Measurements from ENCODE around the gene RREB1. TPM values are rescaled to one million over a fixed set of nuclear protein-coding genes. Genes with fewer than 3 reads are reported as not detected.

RREB1 gene
- total RNA-seq, 4 donors from 2014 or later: 17.7 to 36.6 (median 28.8) TPM

DNA sequence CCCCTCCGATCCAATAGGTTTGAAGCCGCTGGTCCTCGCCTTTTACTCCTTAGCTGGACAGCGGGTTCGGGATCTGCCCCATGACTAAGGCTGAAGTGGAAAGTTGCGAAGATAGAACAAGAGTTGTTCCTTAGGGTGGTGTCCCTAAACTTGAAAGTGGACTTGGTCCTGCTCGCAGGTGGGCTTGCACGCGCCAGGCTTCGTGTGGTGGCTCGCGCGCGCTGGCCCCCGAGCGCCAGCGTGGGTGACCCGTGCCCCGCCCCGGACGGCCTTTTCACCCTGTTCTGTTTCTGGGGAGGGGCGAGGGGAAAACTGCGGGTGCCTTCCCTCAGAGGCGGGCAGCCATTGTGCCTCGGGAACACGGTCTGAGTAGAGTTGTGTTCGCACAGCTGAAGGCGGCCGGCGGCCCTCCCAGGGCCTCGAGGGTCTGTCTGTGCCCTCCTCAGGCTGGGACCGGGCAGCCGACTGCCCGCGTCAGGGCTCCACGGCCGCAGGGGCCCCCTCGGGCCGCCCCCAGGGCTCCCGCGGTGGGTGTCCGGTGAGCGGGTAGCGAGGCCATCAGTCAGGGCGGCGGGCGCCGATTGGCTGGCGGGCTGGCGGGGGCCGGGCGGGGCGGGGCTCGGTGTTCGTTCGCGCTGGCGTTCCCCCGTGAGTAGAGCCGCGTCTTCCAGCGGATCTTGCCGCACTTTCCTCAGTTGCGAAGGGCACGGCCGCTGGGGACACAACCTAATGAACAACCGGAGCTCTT is 33.0 kb downstream of the RREB1 start:
- H3K4me3 ChIP-seq: peak overlapping the region; percentile 64 to 71 (median 66)
- TF ChIP-seq POLR2A (IDR thresholded peaks at IDR 0.05; ENCODE audit: low read depth): peak; percentile 69
- peak; percentile 80 to 93 for TF ChIP-seq POLR2AphosphoS5 (IDR thresholded peaks at IDR 0.05)
- TF ChIP-seq, protein P1, sequence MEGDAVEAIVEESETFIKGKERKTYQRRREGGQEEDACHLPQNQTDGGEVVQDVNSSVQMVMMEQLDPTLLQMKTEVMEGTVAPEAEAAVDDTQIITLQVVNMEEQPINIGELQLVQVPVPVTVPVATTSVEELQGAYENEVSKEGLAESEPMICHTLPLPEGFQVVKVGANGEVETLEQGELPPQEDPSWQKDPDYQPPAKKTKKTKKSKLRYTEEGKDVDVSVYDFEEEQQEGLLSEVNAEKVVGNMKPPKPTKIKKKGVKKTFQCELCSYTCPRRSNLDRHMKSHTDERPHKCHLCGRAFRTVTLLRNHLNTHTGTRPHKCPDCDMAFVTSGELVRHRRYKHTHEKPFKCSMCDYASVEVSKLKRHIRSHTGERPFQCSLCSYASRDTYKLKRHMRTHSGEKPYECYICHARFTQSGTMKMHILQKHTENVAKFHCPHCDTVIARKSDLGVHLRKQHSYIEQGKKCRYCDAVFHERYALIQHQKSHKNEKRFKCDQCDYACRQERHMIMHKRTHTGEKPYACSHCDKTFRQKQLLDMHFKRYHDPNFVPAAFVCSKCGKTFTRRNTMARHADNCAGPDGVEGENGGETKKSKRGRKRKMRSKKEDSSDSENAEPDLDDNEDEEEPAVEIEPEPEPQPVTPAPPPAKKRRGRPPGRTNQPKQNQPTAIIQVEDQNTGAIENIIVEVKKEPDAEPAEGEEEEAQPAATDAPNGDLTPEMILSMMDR (IDR thresholded peaks at IDR 0.05): no peak
- H3K27me3 ChIP-seq: no peaks in the 10 kb centered on the region
- DNase-seq (ENCODE audit: extremely low spot score): peak; percentile 99
- WGBS: 6% methylated on average over 30 of the region's 67 CpGs
- peak overlapping the region; percentile 92 to 97 (median 94) for H3K27ac ChIP-seq (replicated peaks in 1 of 4)
- no peaks in the 10 kb centered on the region for H3K36me3 ChIP-seq
- no peaks in the 10 kb centered on the region for H3K9me3 ChIP-seq
- peaks cover 72 to 86% (median 84%) of the 10 kb centered on the region in 4 donors for H3K4me1 ChIP-seq
- intact Hi-C loops (cut with DNase I): loop anchor here (5.0 kb wide), 1 partner anchor 34 kb away; the partner anchor contains the start of gene RREB1

DNA sequence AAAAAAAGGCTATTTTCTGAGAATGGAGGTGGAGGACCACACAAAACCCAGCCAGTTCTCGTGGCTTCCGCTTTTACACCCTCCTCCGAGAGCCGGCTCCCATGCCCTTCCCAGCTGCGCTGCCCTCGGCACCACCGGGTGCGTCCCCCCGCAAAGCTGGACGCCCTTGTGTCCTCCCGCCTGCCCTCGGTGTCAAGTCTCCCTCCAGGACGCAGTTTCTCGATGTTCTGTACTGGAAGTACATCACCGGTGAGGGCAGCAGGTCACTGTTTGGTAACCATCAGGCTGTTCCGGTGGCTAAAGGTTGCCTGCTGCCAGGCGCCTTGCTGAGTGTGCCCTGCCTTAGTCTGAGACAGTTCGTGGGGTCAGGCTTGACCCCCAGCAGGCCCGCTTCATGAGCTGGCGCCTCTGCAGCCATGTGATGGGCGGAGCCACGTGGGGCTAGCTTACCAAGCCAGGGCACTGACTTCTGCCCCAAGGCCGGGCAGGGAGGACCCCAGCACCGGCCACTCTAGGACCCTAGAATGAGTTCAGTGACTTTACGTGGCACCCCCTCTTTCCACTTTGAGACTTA is 34.6 kb downstream of the RREB1 start:
- DNase-seq (ENCODE audit: extremely low spot score): no peak
- TF ChIP-seq POLR2A (IDR thresholded peaks at IDR 0.05; ENCODE audit: low read depth) (no peak), EP300 (IDR thresholded peaks at IDR 0.05) (no peak), POLR2AphosphoS5 (IDR thresholded peaks at IDR 0.05) (no peak)
- TF ChIP-seq, protein P1 (IDR thresholded peaks at IDR 0.05): no peak
- Histone ChIP-seq H3K36me3 (no peaks in the 10 kb centered on the region), H3K4me1 (peaks cover 80 to 94% (median 91%) of the 10 kb centered on the region in 4 donors), H3K9me3 (no peaks in the 10 kb centered on the region), H3K27me3 (no peaks in the 10 kb centered on the region), H3K27ac (replicated peaks in 1 of 4) (peak overlapping the region; percentile 92 to 97 (median 94)), H3K4me3 (peak overlapping the region in 1 of 4 donors; percentile 71)
- intact Hi-C loops (cut with DNase I): loop anchor here (5.0 kb wide), 1 partner anchor 35 kb away; the partner anchor contains the start of gene RREB1
- WGBS: 96% methylated on average over 24 of the region's 25 CpGs

DNA sequence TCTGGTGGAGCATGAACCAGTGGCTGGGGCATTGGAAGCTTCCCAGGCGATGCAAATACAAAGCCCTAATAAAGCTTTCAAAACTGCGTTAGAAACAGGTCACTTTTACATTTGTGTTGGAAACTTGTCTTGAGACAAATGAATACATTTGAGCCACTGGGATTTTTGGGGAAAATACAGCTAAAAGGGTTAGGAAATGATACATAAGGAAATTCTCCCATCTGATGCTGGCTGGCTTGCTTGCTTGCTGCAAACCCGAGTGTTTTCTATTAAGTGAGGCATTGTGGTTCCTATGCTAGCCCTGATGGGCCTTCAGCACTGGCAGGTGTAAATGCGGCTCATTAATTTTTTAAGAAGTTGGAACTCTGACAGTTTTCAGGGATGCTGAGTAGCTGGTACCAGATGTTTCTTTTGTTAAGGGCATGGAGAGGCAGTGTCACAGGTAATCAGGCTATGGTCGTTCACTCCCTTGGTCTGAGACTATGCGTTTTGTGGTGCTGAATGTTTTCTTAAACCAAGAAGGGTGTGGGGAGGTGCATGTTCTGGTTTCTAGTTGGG is 35.2 kb downstream of the RREB1 start:
- TF ChIP-seq, protein P1 (IDR thresholded peaks at IDR 0.05): no peak
- TF ChIP-seq POLR2AphosphoS5 (IDR thresholded peaks at IDR 0.05): no peak
- intact Hi-C loops (cut with DNase I): loop anchor here (5.0 kb wide), 1 partner anchor 36 kb away; the partner anchor contains the start of gene RREB1
- H3K4me1 ChIP-seq: peaks cover 80 to 94% (median 91%) of the 10 kb centered on the region in 4 donors
- no peaks in the 10 kb centered on the region for H3K9me3 ChIP-seq
- H3K27me3 ChIP-seq: no peaks in the 10 kb centered on the region
- H3K4me3 ChIP-seq: no peak overlapping the region
- peak overlapping the region; percentile 92 to 97 (median 94) for H3K27ac ChIP-seq (replicated peaks in 1 of 4)
- 69% methylated on average over 6 of the region's 6 CpGs for WGBS
- no peaks in the 10 kb centered on the region for H3K36me3 ChIP-seq
- DNase-seq (ENCODE audit: extremely low spot score): no peak

DNA sequence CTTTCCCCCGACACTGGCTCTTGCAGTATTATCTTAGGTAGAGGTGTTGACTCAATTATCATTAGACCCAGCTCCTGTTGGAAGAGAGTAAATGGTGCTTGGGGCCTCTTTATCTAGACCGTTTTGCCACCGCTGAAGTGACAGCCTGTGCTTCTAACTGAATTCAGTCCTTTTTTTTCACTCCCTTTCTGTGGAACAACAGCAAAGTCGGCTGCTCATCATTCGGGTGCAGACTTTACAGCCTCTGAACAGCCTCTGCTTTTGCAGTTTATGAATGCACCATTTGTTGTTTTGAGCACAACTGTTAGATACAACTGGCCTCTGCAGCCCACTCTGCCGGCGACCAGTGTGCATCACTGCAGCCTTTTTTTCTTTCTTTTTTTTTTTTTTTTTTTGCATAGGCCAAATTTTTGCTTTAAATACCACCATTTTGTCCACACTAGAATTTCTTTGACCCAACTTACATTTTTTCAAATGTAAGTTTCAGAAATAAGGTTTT is 35.8 kb downstream of the RREB1 start:
- Histone ChIP-seq H3K36me3 (no peaks in the 10 kb centered on the region), H3K27me3 (no peaks in the 10 kb centered on the region), H3K4me1 (peaks cover 78 to 94% (median 91%) of the 10 kb centered on the region in 4 donors), H3K27ac (replicated peaks in 1 of 4) (peak overlapping the region; percentile 92 to 97 (median 94)), H3K9me3 (no peaks in the 10 kb centered on the region), H3K4me3 (no peak overlapping the region)
- no peak for TF ChIP-seq POLR2AphosphoS5 (IDR thresholded peaks at IDR 0.05)
- TF ChIP-seq, protein P1 (IDR thresholded peaks at IDR 0.05): peak in 1 of 3 experiments; percentile 28
- intact Hi-C loops (cut with DNase I): loop anchor here (5.0 kb wide), 1 partner anchor 36 kb away; the partner anchor contains the start of gene RREB1
- WGBS: 58% methylated on average over 7 of the region's 7 CpGs
- DNase-seq (ENCODE audit: extremely low spot score): no peak
